ENCODE results near the gene STK32B.
A peak's percentile ranks its signal among the peaks of the same experiment; 100 is the strongest.

GRCh38 chr4:5232549-5232948 is 181.3 kb downstream of the STK32B start:
- no peak for TF ChIP-seq EZH2phosphoT487 (IDR thresholded peaks at IDR 0.05; ENCODE audit: unreplicated experiment)
- peak; percentile 47 for TF ChIP-seq REST (IDR thresholded peaks at IDR 0.05; ENCODE audit: unreplicated experiment)
- TF ChIP-seq CTCF (conservative IDR thresholded peaks at IDR 0.05; ENCODE audit: low read depth in 2 of 2) = no peak
- TF ChIP-seq EZH2 (IDR thresholded peaks at IDR 0.05; ENCODE audit: low read depth, unreplicated experiment) = no peak
- TF ChIP-seq CREB1 (CRISPR knock-in tag; IDR thresholded peaks at IDR 0.05; ENCODE audit: low read depth) = no peak
